HUES6 (cell line): ENCODE results near the gene TRPC4.
A peak's percentile ranks its signal among the peaks of the same experiment; 100 is the strongest.

Source experiments
- H3K27ac ChIP-seq: 2 replicates; pipeline ENCODE4 v1.7.0; 2013; ENCODE audit warnings: low read depth, mild to moderate bottlenecking, low read length, inconsistent platforms
- H3K27me3 ChIP-seq: 2 replicates; pipeline ENCODE4 v1.6.1; 2013; ENCODE audit warnings: low read length; ENCODE audit not compliant: control insufficient read depth, insufficient read depth
- H3K36me3 ChIP-seq: 2 replicates; pipeline ENCODE4 v1.6.1; 2013; ENCODE audit warnings: low read length; ENCODE audit not compliant: control insufficient read depth, insufficient read depth
- H3K4me1 ChIP-seq: 2 replicates; pipeline ENCODE4 v1.6.1; 2013; ENCODE audit warnings: low read length; ENCODE audit not compliant: control insufficient read depth, insufficient read depth
- H3K4me3 ChIP-seq: 2 replicates; pipeline ENCODE4 v1.5.1; 2013; ENCODE audit warnings: low read depth, low read length
- H3K9ac ChIP-seq: one replicate; pipeline ENCODE4 v1.6.1; 2013; ENCODE audit warnings: mild to moderate bottlenecking, low read length
- H3K9me3 ChIP-seq: 2 replicates; pipeline ENCODE4 v1.6.1; 2013; ENCODE audit warnings: low read depth, low read length; ENCODE audit not compliant: control insufficient read depth, insufficient read depth

The TRPC4 gene

GRCh38 chr13:37641391-37641790 is 228.2 kb downstream of the TRPC4 start:
- Histone ChIP-seq H3K9me3 (no peaks in the 10 kb centered on the region), H3K4me3 (no peak overlapping the region), H3K27me3 (no peaks in the 10 kb centered on the region), H3K36me3 (no peaks in the 10 kb centered on the region), H3K27ac (no peak overlapping the region), H3K4me1 (peaks cover 9% of the 10 kb centered on the region), H3K9ac (no peak overlapping the region)

DNA sequence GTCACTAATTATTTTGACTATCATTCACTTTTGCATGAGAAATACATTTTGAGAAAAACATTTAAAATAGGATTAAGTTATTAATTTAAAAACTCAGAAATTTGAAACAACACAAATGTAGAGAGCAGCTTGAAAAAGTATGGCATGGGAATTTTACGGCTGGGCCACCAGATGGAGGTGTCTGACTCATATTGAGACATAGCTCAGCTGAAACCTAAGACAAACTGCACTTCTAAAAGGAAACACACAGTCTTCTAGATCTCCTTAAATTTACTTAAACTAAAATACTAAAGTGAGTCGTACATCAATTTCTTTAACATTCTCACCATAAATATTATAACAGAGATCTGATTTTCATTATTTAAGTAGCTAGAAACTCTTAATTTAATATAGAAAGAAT is 229.1 kb downstream of the TRPC4 start:
- H3K36me3 ChIP-seq, result no peaks in the 10 kb centered on the region
- no peaks in the 10 kb centered on the region for H3K9me3 ChIP-seq
- H3K9ac ChIP-seq, result no peak overlapping the region
- H3K4me3 ChIP-seq, result no peak overlapping the region
- H3K4me1 ChIP-seq, result peaks cover 7% of the 10 kb centered on the region
- H3K27ac ChIP-seq, result no peak overlapping the region
- no peaks in the 10 kb centered on the region for H3K27me3 ChIP-seq

DNA sequence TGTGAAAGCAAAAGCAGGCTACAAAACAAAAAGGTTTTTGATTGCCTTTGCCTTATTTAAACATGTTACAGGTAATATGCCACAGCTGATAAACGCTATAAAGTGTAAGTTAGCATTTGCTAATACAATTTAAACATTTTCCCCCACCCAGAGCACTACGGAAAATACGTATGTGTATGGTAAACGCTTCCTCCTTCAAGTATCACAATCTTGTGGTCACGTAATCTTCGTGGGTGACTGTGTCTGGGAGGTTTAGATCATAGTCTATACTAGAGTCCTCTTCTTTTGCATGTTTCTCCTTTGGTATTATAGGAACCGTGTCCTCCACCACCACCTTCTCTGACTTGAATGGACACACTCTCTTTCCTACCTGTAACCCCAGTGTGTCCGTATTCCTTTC is 232.9 kb downstream of the TRPC4 start:
- no peak overlapping the region for H3K27ac ChIP-seq
- H3K4me1 ChIP-seq, result no peaks in the 10 kb centered on the region
- H3K36me3 ChIP-seq, result no peaks in the 10 kb centered on the region
- H3K9me3 ChIP-seq, result no peaks in the 10 kb centered on the region
- no peak overlapping the region for H3K4me3 ChIP-seq
- no peak overlapping the region for H3K9ac ChIP-seq
- no peaks in the 10 kb centered on the region for H3K27me3 ChIP-seq

DNA sequence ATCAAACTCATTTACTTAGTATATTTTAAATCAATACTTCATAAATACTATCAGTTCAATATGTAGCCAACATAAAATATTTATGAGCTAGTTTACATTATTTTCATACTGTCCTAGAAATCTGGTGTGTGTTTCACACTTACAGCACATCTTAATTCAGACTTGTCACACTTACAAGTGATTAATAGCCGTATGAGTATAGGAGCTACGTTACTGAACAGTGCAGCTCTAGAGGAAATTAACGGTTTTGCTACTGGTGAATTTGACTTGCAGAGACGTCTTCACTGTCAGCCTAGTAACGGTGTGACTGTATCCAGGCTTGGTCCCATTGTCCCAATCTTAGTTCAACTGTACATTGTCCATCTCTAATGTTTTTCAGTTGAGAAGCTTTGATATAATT is 237.3 kb downstream of the TRPC4 start:
- no peak overlapping the region for H3K4me3 ChIP-seq
- no peaks in the 10 kb centered on the region for H3K36me3 ChIP-seq
- no peaks in the 10 kb centered on the region for H3K4me1 ChIP-seq
- H3K9me3 ChIP-seq, result no peaks in the 10 kb centered on the region
- H3K27ac ChIP-seq, result no peak overlapping the region
- no peak overlapping the region for H3K9ac ChIP-seq
- H3K27me3 ChIP-seq, result no peaks in the 10 kb centered on the region

- no peaks in the 10 kb centered on the region for H3K36me3 ChIP-seq
- no peak overlapping the region for H3K27ac ChIP-seq
- no peak overlapping the region for H3K4me3 ChIP-seq
- H3K9me3 ChIP-seq, result no peaks in the 10 kb centered on the region
- no peak overlapping the region for H3K9ac ChIP-seq
- no peaks in the 10 kb centered on the region for H3K27me3 ChIP-seq
- H3K4me1 ChIP-seq, result no peaks in the 10 kb centered on the region
Observed at GRCh38 chr13:37627428-37627827, 242.1 kb downstream of the TRPC4 start.

DNA sequence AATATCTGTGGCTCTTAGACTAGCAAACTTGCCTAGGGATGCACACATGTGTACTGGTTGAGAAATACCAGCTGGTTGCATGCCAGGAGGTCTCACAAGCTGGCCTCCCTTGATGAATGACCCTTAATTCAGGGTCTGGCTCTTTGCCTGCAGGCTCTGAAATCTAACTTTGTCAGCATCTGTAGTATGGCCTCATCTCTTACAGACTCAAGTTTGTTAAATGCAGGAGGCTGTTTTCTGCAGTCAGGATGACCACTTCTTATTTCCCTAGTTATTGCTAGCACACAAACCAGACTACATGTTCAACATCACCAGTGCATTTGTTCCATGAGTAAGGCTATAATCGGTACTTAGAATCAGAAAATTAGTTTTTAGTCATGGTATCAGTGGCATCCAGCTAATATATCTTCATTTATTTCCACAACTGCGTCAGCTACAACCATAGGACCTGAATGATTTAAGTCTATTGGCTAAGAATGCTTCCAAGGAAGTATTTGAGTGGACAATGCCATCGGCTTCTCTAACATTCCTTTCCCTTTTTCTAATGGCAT is 247.7 kb downstream of the TRPC4 start:
- no peak overlapping the region for H3K4me3 ChIP-seq
- H3K9ac ChIP-seq, result no peak overlapping the region
- H3K27me3 ChIP-seq, result no peaks in the 10 kb centered on the region
- H3K4me1 ChIP-seq, result peaks cover 10% of the 10 kb centered on the region; the same call in 1 of the 2 replicates
- H3K27ac ChIP-seq, result no peak overlapping the region
- no peaks in the 10 kb centered on the region for H3K9me3 ChIP-seq
- H3K36me3 ChIP-seq, result no peaks in the 10 kb centered on the region

- Histone ChIP-seq H3K9me3 (no peaks in the 10 kb centered on the region), H3K4me3 (no peak overlapping the region), H3K36me3 (no peaks in the 10 kb centered on the region), H3K27ac (no peak overlapping the region), H3K4me1 (peaks cover 13% of the 10 kb centered on the region; the same call in 1 of the 2 replicates), H3K9ac (no peak overlapping the region), H3K27me3 (no peaks in the 10 kb centered on the region)
Observed at GRCh38 chr13:37618554-37618953, 251.0 kb downstream of the TRPC4 start.

DNA sequence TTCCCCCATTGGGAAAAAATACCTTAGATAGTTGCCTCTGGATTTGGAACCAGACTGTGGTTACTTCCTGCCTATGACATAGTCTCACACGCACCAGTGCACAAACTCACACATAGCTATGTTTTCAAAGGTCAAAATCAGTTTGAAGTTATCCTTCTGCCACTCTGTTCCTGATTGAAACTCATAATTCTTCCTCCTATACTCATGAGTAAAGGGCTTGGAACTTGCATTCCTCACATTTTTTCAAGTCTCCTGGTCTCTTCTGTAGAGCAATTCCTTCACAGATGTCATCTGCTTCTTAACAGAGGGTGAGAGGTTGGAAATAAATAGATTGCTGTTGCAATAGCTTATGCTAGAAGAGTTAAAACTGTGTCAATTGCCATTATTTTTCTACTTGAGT is 252.4 kb downstream of the TRPC4 start:
- Histone ChIP-seq H3K9me3 (no peaks in the 10 kb centered on the region), H3K27ac (peak overlapping the region; percentile 31; the same call in 1 of the 2 replicates), H3K4me1 (peaks cover 13% of the 10 kb centered on the region; the same call in 1 of the 2 replicates), H3K36me3 (no peaks in the 10 kb centered on the region), H3K4me3 (no peak overlapping the region), H3K27me3 (no peaks in the 10 kb centered on the region), H3K9ac (no peak overlapping the region)

- no peak overlapping the region for H3K4me3 ChIP-seq
- no peak overlapping the region for H3K27ac ChIP-seq
- H3K27me3 ChIP-seq, result no peaks in the 10 kb centered on the region
- H3K9ac ChIP-seq, result no peak overlapping the region
- H3K4me1 ChIP-seq, result peaks cover 13% of the 10 kb centered on the region; the same call in 1 of the 2 replicates
- no peaks in the 10 kb centered on the region for H3K36me3 ChIP-seq
- H3K9me3 ChIP-seq, result no peaks in the 10 kb centered on the region
Observed at GRCh38 chr13:37616131-37616530, 253.4 kb downstream of the TRPC4 start.

DNA sequence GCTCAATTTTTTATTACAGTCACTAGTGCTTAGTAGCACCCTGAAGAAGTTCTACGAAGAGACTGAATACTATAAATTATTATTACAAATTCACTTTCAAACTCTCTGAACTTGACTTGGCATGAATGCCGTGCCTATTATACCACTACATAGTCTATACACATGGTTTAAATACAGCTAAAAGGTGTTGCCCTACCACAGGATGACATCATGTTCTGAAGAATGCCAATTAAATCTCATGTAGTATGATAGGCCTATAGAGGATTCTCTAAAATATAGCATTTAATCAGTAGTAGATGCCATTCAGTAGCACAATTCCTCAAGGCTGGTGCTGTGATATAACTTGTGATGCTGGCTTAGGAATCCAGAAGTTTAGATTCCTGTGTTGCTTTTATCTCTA is 254.3 kb downstream of the TRPC4 start:
- no peaks in the 10 kb centered on the region for H3K9me3 ChIP-seq
- H3K27ac ChIP-seq, result no peak overlapping the region
- H3K9ac ChIP-seq, result no peak overlapping the region

DNA sequence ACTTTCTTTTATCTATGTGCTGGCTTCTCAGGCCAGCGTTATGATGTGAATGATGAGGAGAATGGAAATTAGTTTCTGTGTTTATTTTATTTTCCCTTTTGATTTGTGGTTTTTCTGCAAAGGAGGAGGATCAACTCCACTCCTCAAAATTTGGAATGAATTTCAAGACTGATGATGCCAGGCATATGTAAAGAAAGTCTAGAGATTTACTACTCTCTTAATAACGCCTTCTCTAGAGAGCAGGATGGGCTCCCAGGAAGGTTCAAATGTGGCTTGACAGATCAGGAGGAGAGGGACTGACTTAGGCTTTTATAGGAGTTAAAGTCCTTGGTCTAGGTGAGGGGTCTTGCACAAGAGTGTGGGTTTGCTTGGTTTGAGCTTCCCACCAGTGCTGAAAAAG is 255.9 kb downstream of the TRPC4 start:
- no peak overlapping the region for H3K9ac ChIP-seq
- H3K36me3 ChIP-seq, result no peaks in the 10 kb centered on the region
- peaks cover 13% of the 10 kb centered on the region; the same call in 1 of the 2 replicates for H3K4me1 ChIP-seq
- H3K9me3 ChIP-seq, result no peaks in the 10 kb centered on the region
- H3K27ac ChIP-seq, result no peak overlapping the region
- no peaks in the 10 kb centered on the region for H3K27me3 ChIP-seq
- H3K4me3 ChIP-seq, result no peak overlapping the region

More for the DNA sequence above, 254.3 kb downstream of the TRPC4 start:
- Histone ChIP-seq H3K27me3 (no peaks in the 10 kb centered on the region), H3K4me1 (peaks cover 13% of the 10 kb centered on the region; the same call in 1 of the 2 replicates), H3K4me3 (no peak overlapping the region), H3K36me3 (no peaks in the 10 kb centered on the region)
